ENCODE results near the gene MFSD1. TPM values are rescaled to one million over a fixed set of nuclear protein-coding genes. Genes with fewer than 3 reads are reported as not detected.

Gene MFSD1
- total and polyA plus RNA-seq, 2 of the 8 experiments (the other 6 are each of a cell fraction or from before 2014, with no cell fraction given): 9.3 to 11.5 TPM

Other genes with a start within 250 kb of the MFSD1 start
- gene MLF1, start 230.9 kb upstream of the MFSD1 start, total RNA-seq (2021; fragmentation: NEBNext Ultra II Directional; extraction: Animal tissue kit (Norgen Biotek cat#: 25700)): 39.1 and 48.9 TPM in 2 replicates
- 9.9 and 13.4 TPM in 2 replicates for gene MLF1, start 230.9 kb upstream of the MFSD1 start, polyA plus RNA-seq (2011; rRNA removed)
- 42.6 and 45.3 TPM in 2 replicates for gene GFM1, start 157.5 kb upstream of the MFSD1 start, total RNA-seq (2021; fragmentation: NEBNext Ultra II Directional; extraction: Animal tissue kit (Norgen Biotek cat#: 25700))
- 8.1 and 10.9 TPM in 2 replicates for gene GFM1, start 157.5 kb upstream of the MFSD1 start, polyA plus RNA-seq (2011; rRNA removed)
- gene LXN, start 129.4 kb upstream of the MFSD1 start, total RNA-seq (2021; fragmentation: NEBNext Ultra II Directional; extraction: Animal tissue kit (Norgen Biotek cat#: 25700)): 3.9 and 4.7 TPM in 2 replicates
- 2.7 and 3.2 TPM in 2 replicates for gene LXN, start 129.4 kb upstream of the MFSD1 start, polyA plus RNA-seq (2011; rRNA removed)
- gene RARRES1, start 69.6 kb upstream of the MFSD1 start, total RNA-seq (2021; fragmentation: NEBNext Ultra II Directional; extraction: Animal tissue kit (Norgen Biotek cat#: 25700)): 0.71 TPM in 1 of 2 replicates, not detected in the other
- gene RARRES1, start 69.6 kb upstream of the MFSD1 start, polyA plus RNA-seq (2011; rRNA removed): 0.09 and 0.26 TPM in 2 replicates

All from H1 (cell line).